MCF 10A (cell line): ENCODE results near the gene SAG. TPM values are rescaled to one million over a fixed set of nuclear protein-coding genes. Genes with fewer than 3 reads are reported as not detected.

Experiments used
- BruUV-seq: library from RNA; stranded (reverse); fragments of 400-500 nt; replicated peaks from 2 replicates; lab custom pipeline; 2021; lab: Mats Ljungman, UMichigan
- CTCF ChIA-PET: fragments of 300-600 bp; sonication (Branson Sonifier 250); formaldehyde crosslinking; extraction: SDS; loops from one replicate; lab custom pipeline; 2021; ENCODE audit warnings: antibody characterized with exemption, inconsistent platforms; lab: Yijun Ruan, JAX
- POLR2A ChIA-PET: fragments of 300-600, 350-650 bp; sonication (Branson Sonifier 250); formaldehyde crosslinking; extraction: SDS; loops from one replicate; lab custom pipeline; 2020; ENCODE audit warnings: antibody characterized with exemption, inconsistent platforms; lab: Yijun Ruan, JAX
- DNase-seq: peaks from one replicate; pipeline ENCODE4 v3.0.0-alpha.2; 2018; ENCODE audit not compliant: unreplicated experiment
- H3K27ac Mint-ChIP-seq: one replicate; pipeline ENCODE4 v1.8.0; 2022; ENCODE audit warnings: mild to moderate bottlenecking, low read depth, mixed read lengths; ENCODE audit not compliant: unreplicated experiment
- H3K27me3 Mint-ChIP-seq: one replicate; pipeline ENCODE4 v1.8.0; 2022; ENCODE audit warnings: mixed read lengths; ENCODE audit not compliant: insufficient read depth, unreplicated experiment
- H3K36me3 Mint-ChIP-seq: one replicate; pipeline ENCODE4 v1.8.0; 2022; ENCODE audit warnings: mild to moderate bottlenecking, moderate library complexity, mixed read lengths; ENCODE audit not compliant: insufficient read depth, unreplicated experiment
- H3K4me1 Mint-ChIP-seq: one replicate; pipeline ENCODE4 v1.8.0; 2022; ENCODE audit warnings: mixed read lengths; ENCODE audit not compliant: insufficient read depth, unreplicated experiment
- H3K4me3 Mint-ChIP-seq: one replicate; pipeline ENCODE4 v1.8.0; 2022; ENCODE audit warnings: mild to moderate bottlenecking, moderate library complexity, mixed read lengths; ENCODE audit not compliant: unreplicated experiment
- H3K9me3 Mint-ChIP-seq: one replicate; pipeline ENCODE4 v1.8.0; 2022; ENCODE audit warnings: mixed read lengths; ENCODE audit not compliant: unreplicated experiment
- intact Hi-C: fragments of 100-400 bp; cut with micrococcal nuclease; formaldehyde crosslinking; loops from 2 replicates; pipeline ENCODE4 v1.14.1; 2022
- total RNA-seq: library from RNA; stranded (reverse); gene quantifications from 2 replicates; pipeline ENCODE4 v1.2.3, GENCODE V29; 2022
- TF ChIP-seq, protein P1 (sequence below): fragments of 200-600 bp; IDR thresholded peaks from one replicate; pipeline ENCODE4 v1.8.0; 2022; ENCODE audit warnings: antibody characterized with exemption, mild to moderate bottlenecking; ENCODE audit not compliant: unreplicated experiment

Gene SAG
- total RNA-seq, 1 experiment from 2014 or later, result not detected

DNA sequence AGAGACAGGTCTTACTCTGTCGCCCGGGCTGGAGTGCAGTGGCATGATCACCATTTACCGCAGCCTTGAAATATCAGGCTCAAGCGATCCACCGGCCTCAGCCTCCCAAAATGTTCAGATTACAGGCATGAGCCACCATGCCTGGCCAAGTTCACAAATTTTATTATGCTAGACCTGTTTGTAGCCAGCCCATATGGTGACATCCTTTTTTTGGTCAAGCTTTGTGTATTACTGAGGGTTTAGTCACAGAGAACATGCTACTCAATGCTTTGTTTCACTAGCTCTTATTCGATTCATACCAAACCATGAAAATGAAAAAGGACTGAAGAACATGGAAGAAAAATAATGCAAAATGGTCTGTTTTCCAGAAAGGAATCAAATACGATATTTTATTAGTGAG is 88.1 kb downstream of the SAG start:
- POLR2A ChIA-PET, result interaction anchor here (1.0 kb wide), 1 partner anchor 12 kb away, joined by 3 read pairs; no protein-coding TSS in a partner anchor
- Mint-ChIP-seq H3K36me3 (peaks cover 26% of the 10 kb centered on the region), H3K4me1 (no peaks in the 10 kb centered on the region), H3K4me3 (no peak overlapping the region), H3K27ac (no peak overlapping the region), H3K27me3 (no peaks in the 10 kb centered on the region), H3K9me3 (no peaks in the 10 kb centered on the region)
- TF ChIP-seq, protein P1, sequence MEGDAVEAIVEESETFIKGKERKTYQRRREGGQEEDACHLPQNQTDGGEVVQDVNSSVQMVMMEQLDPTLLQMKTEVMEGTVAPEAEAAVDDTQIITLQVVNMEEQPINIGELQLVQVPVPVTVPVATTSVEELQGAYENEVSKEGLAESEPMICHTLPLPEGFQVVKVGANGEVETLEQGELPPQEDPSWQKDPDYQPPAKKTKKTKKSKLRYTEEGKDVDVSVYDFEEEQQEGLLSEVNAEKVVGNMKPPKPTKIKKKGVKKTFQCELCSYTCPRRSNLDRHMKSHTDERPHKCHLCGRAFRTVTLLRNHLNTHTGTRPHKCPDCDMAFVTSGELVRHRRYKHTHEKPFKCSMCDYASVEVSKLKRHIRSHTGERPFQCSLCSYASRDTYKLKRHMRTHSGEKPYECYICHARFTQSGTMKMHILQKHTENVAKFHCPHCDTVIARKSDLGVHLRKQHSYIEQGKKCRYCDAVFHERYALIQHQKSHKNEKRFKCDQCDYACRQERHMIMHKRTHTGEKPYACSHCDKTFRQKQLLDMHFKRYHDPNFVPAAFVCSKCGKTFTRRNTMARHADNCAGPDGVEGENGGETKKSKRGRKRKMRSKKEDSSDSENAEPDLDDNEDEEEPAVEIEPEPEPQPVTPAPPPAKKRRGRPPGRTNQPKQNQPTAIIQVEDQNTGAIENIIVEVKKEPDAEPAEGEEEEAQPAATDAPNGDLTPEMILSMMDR, result no peak
- intact Hi-C loops, result no loop called here
- CTCF ChIA-PET, result interaction anchor here (0.7 to 0.9 kb wide), 2 partner anchors 53 to 322 kb away, joined by 3 read pairs; no protein-coding TSS in a partner anchor
- no peak for DNase-seq
- no TSS peak for BruUV-seq

Other genes starting within 250 kb of the SAG start
- 46.1 and 64.9 TPM in 2 replicates for gene INPP5D, start 247.5 kb upstream of the SAG start, total RNA-seq
- 26.4 and 28.7 TPM in 2 replicates for gene ATG16L1, start 56.1 kb upstream of the SAG start, total RNA-seq
- 55.7 and 59.1 TPM in 2 replicates for gene DGKD, start 46.7 kb downstream of the SAG start, total RNA-seq